Measurements from ENCODE around the gene PHF11.

- TF ChIP-seq MYC (IDR thresholded peaks at IDR 0.05; ENCODE audit: low read depth, low read length) (no peak), CTCF (IDR thresholded peaks at IDR 0.05; ENCODE audit: extremely low read depth in 1 of 2, insufficient read depth in 1 of 2, low read depth in 1 of 2, low read length in 2 of 2) (no peak), EZH2 (IDR thresholded peaks at IDR 0.05; ENCODE audit: borderline replicate concordance, low read depth, low read length, severe bottlenecking) (no peak), POLR2A (IDR thresholded peaks at IDR 0.05; ENCODE audit: low read depth, low read length) (no peak), POLR2AphosphoS5 (IDR thresholded peaks at IDR 0.05; ENCODE audit: insufficient read depth, low read depth, low read length) (no peak), JUN (IDR thresholded peaks at IDR 0.05; ENCODE audit: borderline replicate concordance, insufficient read depth, insufficient read length, low read depth) (no peak), GATA2 (IDR thresholded peaks at IDR 0.05; ENCODE audit: insufficient read depth, insufficient read length, low read depth, low read length) (no peak)
- TF ChIP-seq, protein P1, sequence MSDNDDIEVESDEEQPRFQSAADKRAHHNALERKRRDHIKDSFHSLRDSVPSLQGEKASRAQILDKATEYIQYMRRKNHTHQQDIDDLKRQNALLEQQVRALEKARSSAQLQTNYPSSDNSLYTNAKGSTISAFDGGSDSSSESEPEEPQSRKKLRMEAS (IDR thresholded peaks at IDR 0.05; ENCODE audit: insufficient read depth, insufficient read length): no peak
Measured at GRCh38 chr13:49528161-49528560, 32.4 kb downstream of the PHF11 start.

Measured in endothelial cell of umbilical vein (primary cell).